Putamen (tissue), 1 donor: ENCODE measurements around the gene ACE.

ENCODE experiments used
- DNase-seq: peaks from one replicate; pipeline ENCODE4 v3.0.0-alpha.2; 2016; ENCODE audit warnings: low spot score

ACE gene

DNA sequence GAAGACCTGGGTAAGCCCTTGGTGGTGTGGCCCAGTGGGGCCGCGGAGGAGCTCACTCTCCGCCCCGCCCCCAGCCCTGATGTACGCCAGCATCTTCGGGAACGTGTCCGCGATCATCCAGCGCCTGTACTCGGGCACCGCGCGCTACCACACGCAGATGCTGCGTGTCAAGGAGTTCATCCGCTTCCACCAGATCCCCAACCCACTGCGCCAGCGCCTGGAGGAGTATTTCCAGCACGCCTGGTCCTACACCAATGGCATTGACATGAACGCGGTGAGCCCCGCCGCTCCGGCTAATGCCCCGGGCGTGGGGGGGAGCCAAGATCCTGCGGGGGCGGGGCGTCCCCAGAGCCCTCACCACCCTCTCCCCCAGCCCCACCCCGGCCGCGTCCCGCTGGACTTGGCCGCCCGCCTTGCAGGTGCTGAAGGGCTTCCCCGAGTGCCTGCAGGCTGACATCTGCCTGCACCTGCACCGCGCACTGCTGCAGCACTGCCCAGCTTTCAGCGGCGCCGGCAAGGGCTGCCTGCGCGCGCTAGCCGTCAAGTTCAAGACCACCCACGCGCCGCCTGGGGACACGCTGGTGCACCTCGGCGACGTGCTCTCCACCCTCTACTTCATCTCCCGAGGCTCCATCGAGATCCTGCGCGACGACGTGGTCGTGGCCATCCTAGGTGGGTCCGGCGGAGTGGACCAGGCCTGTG is 61.3 kb downstream of the ACE start:
- DNase-seq, result no peak

DNA sequence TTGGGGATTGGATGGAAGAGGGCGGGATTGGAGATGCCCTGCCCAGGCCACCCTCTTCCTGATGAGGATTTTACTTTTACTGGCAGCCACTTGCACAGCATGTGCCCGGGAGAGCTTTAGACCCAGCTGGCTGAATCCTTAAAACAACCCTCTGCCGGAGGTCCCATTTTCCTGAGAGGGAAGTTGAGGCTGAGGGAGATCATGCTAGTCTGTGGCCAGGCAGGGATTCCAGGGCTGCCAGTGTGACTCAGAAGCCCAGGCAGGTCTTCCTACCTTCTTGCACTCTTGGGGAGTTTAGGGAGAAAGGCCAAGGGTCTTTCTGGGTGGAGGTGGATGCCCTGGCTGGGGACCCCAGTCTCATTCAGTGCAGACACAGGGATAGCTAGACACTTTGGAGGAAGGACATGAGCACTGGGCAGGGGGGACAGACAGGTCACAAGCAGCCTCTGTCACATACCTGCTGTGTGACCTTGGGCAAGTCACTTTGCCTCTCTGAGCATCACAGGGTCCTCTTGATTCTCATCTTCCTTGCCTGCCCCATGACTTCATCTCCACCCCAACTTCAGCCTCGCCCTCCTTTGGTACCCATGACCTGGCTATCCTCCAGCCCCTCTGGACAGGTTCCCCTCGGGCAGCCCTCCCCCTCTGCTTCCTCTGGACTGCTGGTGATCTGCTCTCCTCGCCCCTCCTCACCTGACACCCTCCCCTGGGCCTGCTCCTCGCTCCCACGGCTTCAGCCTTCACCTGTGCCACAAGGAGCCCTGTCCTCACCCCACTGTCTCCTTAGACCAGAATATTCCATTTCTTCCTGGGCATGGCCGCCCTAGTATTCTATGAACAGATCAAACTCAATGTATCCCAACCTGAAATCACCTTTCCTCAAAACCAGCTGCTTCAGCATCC is 62.1 kb downstream of the ACE start:
- no peak for DNase-seq

- no peak for DNase-seq
Measured at GRCh38 chr17:63540590-63540989, 63.7 kb downstream of the ACE start.

- DNase-seq, result no peak
Measured at GRCh38 chr17:63542218-63542545, 65.3 kb downstream of the ACE start.

GRCh38 chr17:63542942-63543821 is 66.3 kb downstream of the ACE start:
- DNase-seq, result no peak

DNA sequence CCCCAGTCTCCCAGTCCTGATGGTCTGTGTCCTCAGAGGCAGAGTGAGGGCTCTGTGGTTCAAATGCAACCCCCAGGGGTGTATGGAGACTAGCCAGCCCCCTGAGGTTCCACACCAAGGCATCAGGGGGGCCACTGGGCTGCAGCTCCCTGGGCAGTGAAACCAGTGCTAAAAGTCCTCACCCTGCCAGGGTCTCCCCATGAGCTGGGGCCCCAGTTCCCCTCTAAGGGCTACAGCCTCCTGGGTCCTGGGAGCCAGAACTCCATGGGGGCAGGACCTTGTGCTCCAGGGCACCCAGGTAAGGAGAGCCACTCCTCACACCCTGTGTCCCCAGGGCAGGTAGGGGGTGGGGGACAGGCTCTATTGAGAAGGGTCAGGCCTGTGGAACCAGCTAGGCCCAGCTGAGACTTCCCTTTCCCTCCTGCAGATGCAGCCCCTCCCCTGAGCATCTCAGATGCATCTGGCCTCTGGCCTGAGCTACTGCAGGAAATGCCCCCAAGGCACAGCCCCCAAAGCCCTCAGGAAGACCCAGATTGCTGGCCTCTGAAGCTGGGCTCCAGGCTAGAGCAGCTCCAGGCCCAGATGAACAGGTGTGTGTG is 67.1 kb downstream of the ACE start:
- no peak for DNase-seq

DNA sequence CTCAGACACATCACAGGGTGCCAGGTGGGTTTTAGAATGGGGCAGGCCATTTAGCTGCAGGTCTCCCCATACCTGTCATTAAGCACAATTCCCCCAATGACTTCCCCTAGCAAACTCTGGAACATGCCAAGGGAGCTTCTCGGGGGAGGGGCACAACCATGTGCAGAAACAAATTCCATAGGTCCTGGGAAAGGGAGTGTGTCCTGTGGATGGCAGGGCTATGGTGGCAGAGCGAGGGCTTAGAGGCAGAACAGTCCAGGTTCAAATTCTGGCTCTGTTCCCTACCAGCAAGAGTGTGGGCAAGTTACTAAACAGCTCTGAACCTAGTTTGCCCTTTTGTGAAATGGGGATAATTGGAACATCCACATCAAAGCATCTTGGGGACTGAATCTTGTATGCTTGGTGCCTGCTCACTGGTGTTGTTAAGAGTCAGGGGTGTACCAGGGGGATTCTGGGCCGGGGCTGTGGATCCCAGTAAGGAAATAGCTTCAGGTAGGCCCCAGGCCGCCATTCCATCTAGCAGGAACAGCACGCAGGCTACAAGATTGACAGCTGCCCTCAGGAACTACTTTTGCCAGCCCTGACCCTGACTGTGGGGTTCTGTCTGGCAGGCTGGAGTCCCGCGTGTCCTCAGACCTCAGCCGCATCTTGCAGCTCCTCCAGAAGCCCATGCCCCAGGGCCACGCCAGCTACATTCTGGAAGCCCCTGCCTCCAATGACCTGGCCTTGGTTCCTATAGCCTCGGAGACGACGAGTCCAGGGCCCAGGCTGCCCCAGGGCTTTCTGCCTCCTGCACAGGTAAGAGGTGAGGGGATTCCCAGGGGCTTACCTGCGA is 67.8 kb downstream of the ACE start:
- no peak for DNase-seq

DNA sequence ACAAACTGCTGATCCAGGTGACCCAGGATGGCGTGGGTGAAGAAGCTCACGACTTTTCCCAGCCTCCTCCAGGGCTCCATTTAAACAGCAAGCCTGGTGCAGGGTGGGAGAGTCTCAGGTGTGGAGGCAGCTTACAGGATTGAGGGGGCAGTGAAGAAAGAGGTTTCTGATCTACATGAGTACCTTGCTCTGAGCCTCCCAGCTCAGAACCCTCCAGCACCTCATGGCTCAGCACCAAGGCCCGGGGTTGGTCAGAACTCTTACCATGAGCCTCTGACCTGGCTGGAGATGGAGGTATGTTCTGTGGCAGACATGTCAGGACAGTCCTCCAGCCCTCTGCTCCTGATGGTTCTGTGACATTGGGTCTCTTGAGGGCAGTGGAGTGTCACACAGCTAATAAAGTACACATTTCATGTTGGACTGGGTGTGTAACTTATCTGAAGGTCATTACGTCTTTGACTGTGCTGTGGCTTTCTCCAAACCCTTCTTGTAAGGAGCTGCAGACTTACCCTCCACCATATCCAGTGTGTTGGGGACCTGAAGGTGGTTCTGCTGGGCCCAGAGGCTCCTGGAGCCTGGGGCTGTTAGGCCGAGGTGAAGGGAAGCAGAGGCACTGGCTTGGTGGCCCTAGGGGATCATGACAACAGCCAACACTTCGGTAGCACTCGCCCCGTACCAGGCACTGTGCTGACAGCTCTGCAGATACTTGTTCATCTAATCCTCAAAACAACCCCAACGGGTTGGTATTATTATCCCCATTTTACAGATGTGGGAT is 69.6 kb downstream of the ACE start:
- DNase-seq, result peak; percentile 13

GRCh38 chr17:63547083-63547523 is 70.2 kb downstream of the ACE start:
- no peak for DNase-seq
